Spinal cord (tissue), 10 donors: Measurements from ENCODE around the gene ZNRD2. TPM values are rescaled to one million over a fixed set of nuclear protein-coding genes. Genes with fewer than 3 reads are reported as not detected.

Experiments
- DNase-seq, 6 donors: peaks; one replicate each; pipeline versions ENCODE4 v3.0.0 to v3.0.0-alpha.2; 2013 to 2015; ENCODE audit warnings: low spot score in 6 of 6, low read depth in 4 of 6
- H3K27ac ChIP-seq: one replicate; pipeline ENCODE4 v1.5.1; 2013; ENCODE audit warnings: low read depth, low read length, control low read depth
- H3K27me3 ChIP-seq: one replicate; pipeline ENCODE4 v1.6.1; 2013; ENCODE audit warnings: low read length; ENCODE audit not compliant: control insufficient read depth, insufficient read depth
- H3K36me3 ChIP-seq: one replicate; pipeline ENCODE4 v1.6.1; 2013; ENCODE audit warnings: low read length; ENCODE audit not compliant: control insufficient read depth, insufficient read depth
- H3K4me1 ChIP-seq: one replicate; pipeline ENCODE4 v1.6.1; 2013; ENCODE audit warnings: low read length; ENCODE audit not compliant: control insufficient read depth, insufficient read depth
- H3K4me3 ChIP-seq: one replicate; pipeline ENCODE4 v1.5.1; 2013; ENCODE audit warnings: low read depth, low read length, control low read depth
- H3K9me3 ChIP-seq: one replicate; pipeline ENCODE4 v1.6.1; 2013; ENCODE audit warnings: low read length; ENCODE audit not compliant: control insufficient read depth, insufficient read depth
- WGBS: methylation state at CpG from one replicate; pipeline ENCODE4 v1.1.5; 2013; ENCODE audit warnings: missing lambda C conversion rate; ENCODE audit not compliant: insufficient coverage; 5-methylcytosine and 5-hydroxymethylcytosine counted together
- polyA plus RNA-seq, 2 donors: library from polyadenylated mRNA; unstranded; fragments of 120-200 nt; gene quantifications; one replicate each; pipeline ENCODE4 v1.2.1, GENCODE V29; 2013; ENCODE audit not compliant: insufficient read length in 2 of 2
- total RNA-seq, 2 donors: library from RNA; depleted of rRNA in 1 of 2; stranded (reverse); fragments of 120-200 nt in 1 of 2; fragments of >200 nt in 1 of 2; gene quantifications; one replicate each; pipeline versions ENCODE4 v1.2.3 to v1.2.4, GENCODE V29; 2013 to 2014
- donor health status: healthy.

ZNRD2 gene
- total and polyA plus RNA-seq, 4 donors: 14.7 to 87.2 (median 54.1) TPM

DNA sequence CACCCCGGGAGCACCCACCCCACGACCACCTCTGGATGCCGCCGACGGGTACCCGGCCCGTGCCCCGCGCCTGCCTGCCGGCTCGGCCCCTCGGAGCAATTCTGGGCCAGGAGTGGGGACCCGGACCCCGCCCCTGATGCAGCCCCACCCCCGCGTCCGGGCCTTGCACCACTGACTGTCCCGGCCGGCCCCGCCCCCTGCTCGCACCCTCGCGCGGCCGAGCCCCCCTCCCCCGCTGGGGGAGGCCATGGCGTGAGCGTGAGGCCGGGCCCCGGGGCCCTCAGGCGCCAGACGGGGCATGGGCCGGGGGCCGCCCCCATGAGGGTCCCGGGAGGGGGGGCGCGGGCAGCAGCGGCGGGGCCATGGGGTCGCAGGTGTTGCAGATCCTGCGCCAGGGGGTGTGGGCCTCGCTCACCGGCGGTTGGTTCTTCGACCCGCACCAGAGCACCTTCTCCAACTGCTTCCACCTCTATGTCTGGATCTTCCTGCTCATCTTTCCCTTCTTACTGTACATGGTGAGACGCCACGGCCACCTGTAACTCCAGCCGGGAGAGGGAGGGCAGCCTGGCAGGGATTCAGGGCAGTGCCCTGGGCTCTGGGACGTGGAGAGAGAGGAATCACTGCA is 45.8 kb downstream of the ZNRD2 start:
- 0% methylated on average over 42 of the region's 50 CpGs for WGBS
- H3K4me1 ChIP-seq: peaks cover 54% of the 10 kb centered on the region
- no peaks in the 10 kb centered on the region for H3K9me3 ChIP-seq
- H3K4me3 ChIP-seq: peak overlapping the region; percentile 85
- DNase-seq: no peak
- H3K27ac ChIP-seq: peak overlapping the region; percentile 74
- H3K27me3 ChIP-seq: no peaks in the 10 kb centered on the region
- H3K36me3 ChIP-seq: peaks cover 67% of the 10 kb centered on the region

DNA sequence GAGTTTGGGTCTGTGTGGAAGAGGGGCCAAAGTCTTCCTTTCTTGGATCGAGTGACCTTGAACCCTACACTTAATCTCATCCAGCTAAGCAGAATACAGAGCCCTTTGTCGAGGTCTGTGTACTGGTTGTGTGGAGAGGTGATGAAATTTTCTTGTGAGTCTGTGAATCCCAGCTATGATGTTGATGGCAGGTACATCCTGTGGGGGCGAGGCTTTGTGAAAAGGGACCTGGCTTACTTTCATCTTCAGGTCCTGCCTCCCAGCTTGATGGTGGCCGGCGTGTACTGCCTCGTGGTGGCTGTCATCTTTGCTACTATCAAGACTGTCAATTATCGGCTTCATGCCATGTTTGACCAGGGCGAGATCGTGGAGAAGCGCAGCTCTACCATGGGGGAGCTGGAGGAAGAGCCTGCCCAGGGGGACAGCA is 46.3 kb downstream of the ZNRD2 start:
- DNase-seq: no peak
- Histone ChIP-seq H3K36me3 (peaks cover 67% of the 10 kb centered on the region), H3K4me1 (peaks cover 49% of the 10 kb centered on the region), H3K27me3 (no peaks in the 10 kb centered on the region), H3K27ac (no peak overlapping the region), H3K9me3 (no peaks in the 10 kb centered on the region), H3K4me3 (peak overlapping the region; percentile 85)
- 81% methylated on average over 8 of the region's 10 CpGs for WGBS

DNA sequence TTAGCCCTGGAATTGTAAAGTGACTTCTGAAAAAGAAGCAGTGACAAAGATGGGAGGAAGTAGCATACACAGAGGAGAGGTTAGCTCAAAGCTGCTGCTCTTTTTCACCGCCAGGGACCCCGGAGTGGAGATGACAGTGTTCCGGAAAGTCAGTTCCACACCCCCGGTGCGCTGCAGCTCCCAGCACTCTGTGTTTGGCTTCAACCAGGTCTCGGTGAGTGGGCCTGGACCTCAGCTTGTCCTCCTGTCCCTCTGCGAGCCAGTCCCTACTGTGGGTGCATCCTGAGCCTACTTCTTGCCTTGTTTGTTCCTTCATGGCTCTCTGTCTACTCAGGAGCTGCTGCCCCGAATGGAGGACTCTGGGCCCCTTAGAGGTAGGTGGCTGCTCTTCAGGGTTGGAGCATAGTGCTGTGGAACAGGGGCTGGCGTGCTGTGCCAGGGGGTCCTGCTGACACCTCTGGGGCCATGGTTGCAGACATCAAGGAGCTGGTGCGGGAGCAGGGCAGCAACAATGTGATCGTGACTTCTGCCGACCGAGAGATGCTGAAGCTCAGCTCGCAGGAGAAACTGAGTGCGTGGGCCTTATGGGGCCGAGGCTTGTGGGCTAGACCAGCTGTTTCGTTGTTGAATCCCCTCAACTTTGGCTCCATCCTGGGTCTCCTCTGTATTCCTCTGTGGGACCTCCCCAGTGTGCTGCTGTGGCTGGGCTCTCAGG is 47.0 kb downstream of the ZNRD2 start:
- no peak overlapping the region for H3K27ac ChIP-seq
- WGBS: 90% methylated on average over 17 of the region's 17 CpGs
- H3K4me1 ChIP-seq: peaks cover 42% of the 10 kb centered on the region
- DNase-seq: no peak
- H3K4me3 ChIP-seq: no peak overlapping the region
- no peaks in the 10 kb centered on the region for H3K9me3 ChIP-seq
- H3K27me3 ChIP-seq: no peaks in the 10 kb centered on the region
- H3K36me3 ChIP-seq: peaks cover 67% of the 10 kb centered on the region

DNA sequence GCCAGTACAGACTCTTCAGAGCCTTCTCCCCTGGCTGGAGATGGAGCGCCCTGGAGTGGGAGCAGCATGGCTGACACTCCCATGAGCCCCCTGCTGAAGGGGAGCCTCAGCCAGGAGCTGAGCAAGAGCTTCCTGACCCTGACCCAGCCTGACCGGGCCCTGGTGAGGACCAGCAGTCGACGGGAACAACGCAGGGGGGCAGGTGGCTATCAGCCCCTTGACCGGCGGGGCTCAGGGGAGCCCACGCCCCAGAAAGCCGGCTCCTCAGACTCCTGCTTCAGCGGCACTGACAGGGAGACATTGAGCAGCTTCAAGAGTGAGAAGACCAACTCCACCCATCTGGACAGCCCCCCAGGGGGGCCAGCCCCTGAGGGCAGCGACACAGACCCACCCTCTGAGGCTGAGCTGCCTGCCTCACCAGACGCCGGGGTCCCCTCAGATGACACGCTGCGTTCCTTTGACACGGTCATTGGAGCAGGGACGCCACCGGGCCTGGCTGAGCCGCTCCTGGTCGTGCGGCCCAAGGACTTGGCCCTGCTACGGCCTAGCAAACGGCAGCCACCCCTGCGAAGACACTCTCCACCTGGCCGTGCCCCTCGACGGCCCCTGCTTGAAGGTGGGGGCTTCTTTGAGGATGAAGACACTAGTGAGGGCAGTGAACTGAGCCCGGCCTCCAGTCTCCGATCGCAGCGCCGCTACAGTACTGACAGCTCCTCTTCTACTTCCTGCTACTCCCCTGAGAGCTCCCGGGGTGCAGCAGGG is 47.9 kb downstream of the ZNRD2 start:
- Histone ChIP-seq H3K9me3 (no peaks in the 10 kb centered on the region), H3K4me3 (no peak overlapping the region), H3K27ac (no peak overlapping the region), H3K4me1 (peaks cover 33% of the 10 kb centered on the region), H3K27me3 (no peaks in the 10 kb centered on the region), H3K36me3 (peaks cover 65% of the 10 kb centered on the region)
- WGBS: 96% methylated on average over 33 of the region's 33 CpGs
- DNase-seq: no peak

DNA sequence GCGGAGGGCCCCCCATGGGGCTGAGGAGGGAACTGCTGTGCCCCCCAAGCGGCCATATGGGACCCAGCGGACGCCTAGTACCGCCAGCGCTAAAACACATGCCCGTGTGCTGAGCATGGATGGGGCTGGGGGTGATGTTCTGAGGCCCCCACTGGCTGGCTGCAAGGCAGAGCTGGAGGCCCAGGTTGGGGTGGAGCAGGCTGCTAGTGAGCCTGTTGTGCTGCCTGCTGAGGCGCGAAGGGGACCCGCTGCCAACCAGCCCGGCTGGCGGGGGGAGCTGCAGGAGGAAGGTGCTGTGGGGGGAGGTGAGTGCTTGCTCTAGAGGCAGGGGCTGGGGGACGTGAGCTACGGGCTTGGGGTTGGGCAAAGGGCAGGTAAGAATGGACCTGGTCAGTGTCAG is 48.5 kb downstream of the ZNRD2 start:
- Histone ChIP-seq H3K4me1 (peaks cover 27% of the 10 kb centered on the region), H3K4me3 (no peak overlapping the region), H3K27ac (no peak overlapping the region), H3K9me3 (no peaks in the 10 kb centered on the region), H3K36me3 (peaks cover 69% of the 10 kb centered on the region), H3K27me3 (no peaks in the 10 kb centered on the region)
- DNase-seq: no peak
- 96% methylated on average over 14 of the region's 14 CpGs for WGBS

DNA sequence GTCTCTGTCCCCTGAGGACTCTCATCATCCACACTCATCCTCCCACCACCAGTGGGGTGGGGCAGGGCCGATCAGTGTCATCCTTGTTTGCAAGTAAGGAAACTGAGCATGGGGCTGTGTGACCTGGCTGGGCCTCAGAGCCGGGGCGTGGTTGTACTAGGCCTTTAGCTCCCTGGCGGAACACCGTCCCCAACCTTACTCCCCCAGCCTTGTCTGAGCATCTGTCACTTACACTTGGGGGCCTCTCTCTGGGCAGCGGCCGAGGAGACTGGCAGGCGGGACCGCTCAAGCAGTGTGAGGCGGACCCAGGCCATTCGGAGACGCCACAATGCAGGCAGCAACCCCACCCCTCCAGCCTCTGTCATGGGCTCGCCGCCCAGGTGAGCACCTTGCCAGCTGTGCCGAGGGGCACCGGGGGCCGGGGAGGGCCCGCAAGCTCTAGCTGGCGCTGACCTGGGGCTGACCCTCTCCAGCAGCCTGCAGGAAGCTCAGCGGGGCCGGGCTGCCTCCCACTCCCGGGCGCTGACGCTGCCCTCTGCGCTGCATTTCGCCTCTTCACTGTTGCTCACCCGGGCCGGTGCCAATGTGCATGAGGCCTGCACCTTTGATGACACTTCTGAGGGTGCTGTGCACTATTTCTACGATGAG is 49.1 kb downstream of the ZNRD2 start:
- Histone ChIP-seq H3K27me3 (no peaks in the 10 kb centered on the region), H3K4me1 (peaks cover 21% of the 10 kb centered on the region), H3K27ac (no peak overlapping the region), H3K9me3 (no peaks in the 10 kb centered on the region), H3K36me3 (peaks cover 76% of the 10 kb centered on the region), H3K4me3 (no peak overlapping the region)
- WGBS: 93% methylated on average over 23 of the region's 29 CpGs
- DNase-seq: no peak

DNA sequence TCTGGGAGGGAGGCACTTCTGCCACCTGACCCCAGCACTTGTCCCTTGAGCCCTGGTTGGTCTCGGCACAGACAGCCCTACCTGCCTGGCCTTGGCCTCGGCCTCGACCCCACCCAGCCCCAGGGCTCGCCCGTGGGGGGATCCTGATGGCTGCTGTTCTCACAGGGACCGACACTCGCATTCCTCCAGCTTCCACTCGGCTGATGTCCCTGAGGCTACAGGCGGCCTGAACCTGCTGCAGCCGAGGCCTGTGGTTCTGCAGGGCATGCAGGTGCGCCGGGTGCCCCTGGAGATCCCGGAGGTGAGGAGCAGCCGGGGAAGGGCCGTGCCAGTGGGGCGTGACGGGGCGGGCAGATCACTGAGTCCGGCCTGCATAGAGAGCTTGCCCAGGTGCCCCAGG is 50.4 kb downstream of the ZNRD2 start:
- peaks cover 88% of the 10 kb centered on the region for H3K36me3 ChIP-seq
- 96% methylated on average over 19 of the region's 19 CpGs for WGBS

DNA sequence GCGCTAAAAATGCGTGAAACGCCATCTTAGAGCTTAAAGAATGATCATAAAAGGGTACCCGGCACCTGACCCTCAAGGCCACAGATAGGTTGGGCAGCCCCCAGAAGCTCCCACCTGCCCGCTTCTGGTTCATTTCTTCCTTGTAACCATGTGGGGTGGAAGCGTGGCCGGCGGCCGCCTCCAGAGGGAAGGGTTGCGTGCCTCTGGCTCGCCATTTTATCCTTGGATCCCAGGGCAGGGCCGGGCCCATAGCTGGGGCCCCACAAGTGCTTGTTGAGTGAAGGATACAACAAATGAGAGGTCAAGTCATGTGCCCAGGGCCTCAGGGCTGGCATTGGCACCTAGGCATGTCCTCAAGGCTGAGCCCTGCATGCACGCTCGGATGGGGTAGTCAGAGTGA is 51.2 kb downstream of the ZNRD2 start:
- WGBS: 96% methylated on average over 10 of the region's 14 CpGs
- Histone ChIP-seq H3K9me3 (no peaks in the 10 kb centered on the region), H3K4me1 (peaks cover 12% of the 10 kb centered on the region), H3K36me3 (peaks cover 96% of the 10 kb centered on the region), H3K4me3 (no peak overlapping the region), H3K27ac (no peak overlapping the region), H3K27me3 (no peaks in the 10 kb centered on the region)
- no peak for DNase-seq

More for the DNA sequence above, 50.4 kb downstream of the ZNRD2 start:
- DNase-seq: no peak
- Histone ChIP-seq H3K9me3 (no peaks in the 10 kb centered on the region), H3K27me3 (no peaks in the 10 kb centered on the region), H3K27ac (no peak overlapping the region), H3K4me1 (peaks cover 15% of the 10 kb centered on the region), H3K4me3 (no peak overlapping the region)
